HG03095 (cell line): Measurements from ENCODE around the gene C14orf132.
"Not testable (repeated sequence)": the region's sequence is repeated elsewhere in the genome, so short reads cannot be mapped to it uniquely, and the experiment has no call there.

Experiments
- ATAC-seq: cut with Tn5 transposase; IDR thresholded peaks from one replicate; pipeline ENCODE4 v1.9.1; 2021; ENCODE audit warnings: moderate library complexity; ENCODE audit not compliant: unreplicated experiment

Gene C14orf132

GRCh38 chr14:96058576-96059200 lies 19.5 kb downstream of the C14orf132 start:
- no peak for ATAC-seq

DNA sequence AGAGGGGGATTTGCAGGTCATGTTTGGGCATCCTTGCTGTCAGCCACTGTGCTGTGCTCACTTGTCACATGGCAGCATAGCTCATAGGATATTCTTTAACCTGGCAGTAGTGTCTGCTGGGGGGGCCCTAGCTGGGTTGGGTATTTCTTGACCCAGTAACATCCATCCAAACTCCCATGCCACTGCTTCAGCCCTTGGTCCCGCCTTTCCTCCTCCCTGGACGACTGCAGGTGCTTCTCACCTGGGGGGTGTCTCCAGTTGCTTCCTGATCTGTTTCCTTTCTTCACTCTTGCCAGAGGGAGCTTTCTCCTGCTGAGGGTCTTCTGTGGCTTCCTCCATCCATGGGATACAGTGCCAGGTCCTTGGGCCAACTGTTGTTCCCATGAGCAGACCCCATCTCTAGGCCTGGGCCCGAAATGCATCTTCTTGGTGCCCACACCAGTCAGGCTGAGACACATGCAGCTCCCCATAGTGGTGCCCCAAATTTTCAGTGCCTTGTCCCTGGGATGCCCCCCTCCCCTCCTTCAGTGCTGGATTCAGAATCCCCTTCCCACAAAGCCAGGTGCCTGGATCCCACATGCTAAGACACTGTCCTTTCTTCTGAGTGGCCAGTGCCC lies 20.5 kb downstream of the C14orf132 start:
- no peak for ATAC-seq

- ATAC-seq = no peak
Observed at GRCh38 chr14:96060186-96060933, 21.2 kb downstream of the C14orf132 start.

GRCh38 chr14:96062010-96062409 lies 22.8 kb downstream of the C14orf132 start:
- ATAC-seq = no peak

GRCh38 chr14:96062506-96062905 lies 23.3 kb downstream of the C14orf132 start:
- ATAC-seq = no peak

- ATAC-seq = no peak
Observed at GRCh38 chr14:96064866-96065265, 25.7 kb downstream of the C14orf132 start.

GRCh38 chr14:96065661-96066459 lies 26.7 kb downstream of the C14orf132 start:
- no peak for ATAC-seq

DNA sequence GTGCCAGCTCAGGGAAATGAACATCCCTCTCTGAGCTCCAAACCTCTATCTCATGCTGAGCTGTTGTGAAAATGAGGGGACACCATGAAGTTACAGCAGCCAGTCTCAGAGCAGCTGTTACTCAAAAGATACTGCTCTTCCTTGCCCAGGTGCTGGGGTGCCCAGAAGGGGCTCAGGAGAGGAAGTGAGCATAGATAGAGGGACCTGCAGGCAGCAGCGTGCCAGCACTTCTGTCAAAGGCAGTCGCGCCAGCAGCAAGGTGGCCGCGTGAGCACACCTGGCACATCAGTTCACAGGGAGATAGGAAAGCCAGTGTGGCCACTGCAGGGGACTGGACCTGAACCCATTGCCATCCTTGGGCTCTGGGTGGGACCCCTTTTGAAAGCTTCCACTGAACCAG lies 27.8 kb downstream of the C14orf132 start:
- ATAC-seq = no peak

DNA sequence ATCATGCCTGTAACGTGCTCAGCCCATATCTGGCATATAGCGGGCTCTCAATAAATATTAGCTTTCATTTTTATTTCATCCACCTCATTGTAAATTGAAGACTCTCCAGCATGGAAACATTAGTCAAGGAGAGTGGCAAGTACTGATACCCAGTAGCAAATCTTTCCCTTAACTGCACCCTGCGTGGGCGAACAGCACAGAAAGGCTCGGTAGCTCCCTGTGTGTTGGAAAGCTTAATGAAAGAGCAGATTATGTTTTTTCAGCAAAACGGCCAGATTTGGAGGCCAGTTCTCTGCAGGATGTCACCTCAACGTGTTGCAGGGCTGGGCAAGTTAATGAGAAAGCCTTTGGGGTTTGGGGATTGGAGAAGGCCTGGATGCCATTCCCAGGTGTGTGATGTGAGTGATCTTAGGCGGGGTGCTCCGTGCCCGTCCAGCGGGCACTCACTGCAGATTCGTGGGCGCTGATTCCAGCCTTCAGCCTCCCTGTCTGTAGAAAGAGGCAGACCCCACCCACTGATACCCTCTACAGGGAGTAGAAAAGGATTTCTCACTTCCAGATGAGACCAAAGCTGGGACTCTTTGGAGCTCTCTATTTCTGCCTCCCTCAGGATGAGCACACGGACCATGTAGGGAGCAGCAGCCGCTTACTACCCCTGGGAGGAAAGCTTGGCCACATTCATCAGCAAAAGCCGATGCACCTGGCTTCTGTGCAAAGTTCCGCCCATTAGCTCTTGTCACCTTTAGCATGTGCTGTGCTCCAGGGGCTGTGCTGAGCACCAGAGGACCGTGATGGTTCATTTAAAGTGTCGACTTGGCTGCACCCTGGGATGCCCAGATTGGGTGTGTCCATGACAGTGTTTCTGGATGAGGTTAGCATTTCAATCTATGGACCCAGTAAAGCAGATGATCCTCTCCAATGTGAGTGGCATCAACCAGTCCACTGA lies 29.1 kb downstream of the C14orf132 start:
- no peak for ATAC-seq

DNA sequence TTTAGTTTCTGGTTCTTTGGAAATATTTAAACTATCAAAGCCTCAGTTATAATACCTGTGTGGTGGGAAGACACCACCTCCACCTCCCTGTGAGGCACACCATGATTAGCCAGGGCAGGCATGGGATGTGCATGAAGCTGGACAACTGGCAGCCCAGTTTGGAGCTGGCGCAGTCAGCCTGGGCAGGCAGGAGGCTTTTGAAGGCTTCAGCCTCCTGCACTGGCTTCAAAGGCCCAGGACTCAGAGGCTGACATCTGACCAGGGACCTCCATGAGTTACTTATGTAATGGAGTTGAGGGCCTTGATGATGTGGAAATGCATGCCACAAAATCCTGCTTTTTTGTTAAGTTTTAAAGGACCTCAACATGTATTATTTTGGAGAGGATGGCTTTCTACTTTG lies 30.3 kb downstream of the C14orf132 start:
- no peak for ATAC-seq

DNA sequence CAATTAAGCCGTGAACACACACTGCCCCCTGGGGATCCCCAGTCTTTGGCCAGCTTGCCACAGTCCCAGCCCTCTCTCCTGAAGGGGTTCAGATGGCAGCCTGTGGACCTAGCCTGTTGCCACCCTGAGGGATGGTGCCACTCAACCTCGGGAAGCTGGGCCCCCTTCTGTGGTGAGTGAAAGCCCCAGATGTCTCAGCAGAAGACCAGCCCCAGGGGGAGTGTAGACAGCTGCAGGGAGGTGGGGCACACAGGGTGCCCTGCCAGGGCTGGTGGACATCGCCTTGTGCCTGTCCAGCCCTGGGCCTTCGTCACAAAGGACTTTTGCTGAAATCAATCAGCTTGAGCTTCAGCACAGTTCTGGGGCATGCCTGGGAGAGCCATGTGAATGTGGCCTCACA lies 32.4 kb downstream of the C14orf132 start:
- ATAC-seq = no peak

DNA sequence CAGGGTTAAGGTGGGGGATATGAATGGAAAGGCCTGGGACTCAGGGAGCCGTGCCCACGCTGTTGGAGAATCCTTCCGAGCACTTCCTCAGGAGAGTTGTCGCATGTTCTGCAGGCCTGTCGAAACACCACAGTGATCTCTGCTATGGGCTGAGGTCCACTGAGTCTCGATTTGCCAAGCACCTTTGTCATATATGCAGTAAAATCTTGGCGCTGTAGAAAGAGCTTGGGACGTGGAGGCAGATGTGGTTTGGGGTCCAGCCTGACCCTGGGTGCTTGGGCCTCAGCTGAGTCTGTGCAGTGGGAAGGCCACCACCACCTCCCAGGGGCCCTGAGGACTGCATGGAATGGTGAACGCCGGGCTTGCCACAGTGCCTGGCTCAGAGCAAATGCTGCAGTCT lies 32.9 kb downstream of the C14orf132 start:
- ATAC-seq = no peak

- no peak for ATAC-seq
Observed at GRCh38 chr14:96072746-96073145, 33.6 kb downstream of the C14orf132 start.

DNA sequence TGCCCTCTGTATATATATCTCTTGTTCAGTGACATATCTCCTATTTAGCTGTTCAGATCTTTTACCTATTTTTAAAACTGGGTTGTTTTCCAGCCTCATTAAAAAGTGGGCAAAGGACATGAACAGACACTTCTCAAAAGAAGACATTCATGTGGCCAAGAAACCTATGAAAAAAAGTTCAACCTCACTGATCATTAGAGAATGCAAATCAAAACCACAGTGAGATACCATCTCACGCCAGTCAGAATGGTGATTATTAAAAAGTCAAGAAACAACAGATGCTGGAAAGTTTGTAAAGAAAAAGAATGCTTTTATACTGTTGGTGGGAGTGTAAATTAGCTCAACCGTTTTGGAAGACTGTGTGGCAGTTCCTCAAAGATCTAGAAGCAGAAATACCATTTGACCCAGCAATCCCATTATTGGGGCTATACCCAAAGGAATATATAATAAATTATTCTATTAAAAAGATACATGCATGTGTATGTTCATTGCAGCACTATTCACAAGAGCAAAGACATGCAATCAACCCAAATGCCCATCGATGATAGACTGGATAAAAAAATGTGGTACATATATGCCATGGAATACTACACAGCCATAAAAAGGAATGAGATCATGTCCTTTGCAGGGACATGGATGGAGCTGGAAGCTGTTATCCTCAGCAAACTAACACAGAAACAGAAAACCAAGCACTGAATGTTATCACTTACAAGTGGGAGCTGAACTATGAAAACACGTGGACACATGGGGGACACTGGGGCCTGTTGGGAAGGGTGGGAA lies 34.3 kb downstream of the C14orf132 start:
- ATAC-seq = not testable (repeated sequence)

DNA sequence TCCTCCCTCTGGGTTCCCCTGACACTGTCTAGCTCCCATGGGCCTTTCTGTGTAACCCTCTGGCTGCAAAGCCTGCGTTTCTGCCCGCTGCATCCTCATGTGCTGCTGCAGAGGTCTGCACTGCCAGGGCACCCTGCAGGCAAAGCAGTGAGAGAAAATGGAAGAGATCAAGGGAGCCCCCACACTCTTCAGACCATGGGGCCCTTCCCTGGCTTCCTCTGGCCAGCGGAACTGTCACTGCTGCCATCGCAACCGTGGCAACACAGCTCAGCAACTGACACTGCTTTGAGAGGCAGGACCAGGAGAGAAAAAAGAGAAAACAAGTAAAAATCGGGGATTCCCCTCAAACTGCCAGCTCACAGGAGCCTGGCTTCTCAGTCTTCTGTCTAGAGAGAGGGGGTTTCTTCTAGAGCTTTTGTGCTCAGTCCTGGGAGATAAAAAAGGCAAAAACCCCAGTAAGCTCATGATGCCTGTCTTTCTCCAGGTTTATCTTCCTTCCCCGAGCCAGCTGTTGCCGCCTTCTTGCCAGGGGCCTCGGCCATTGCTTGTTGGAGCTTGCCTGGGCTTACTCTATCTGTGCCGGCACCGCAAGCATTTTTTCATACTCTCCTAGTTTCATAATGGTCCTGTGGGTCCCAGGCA lies 38.9 kb downstream of the C14orf132 start:
- no peak for ATAC-seq

GRCh38 chr14:96078625-96079016 lies 39.5 kb downstream of the C14orf132 start:
- no peak for ATAC-seq

DNA sequence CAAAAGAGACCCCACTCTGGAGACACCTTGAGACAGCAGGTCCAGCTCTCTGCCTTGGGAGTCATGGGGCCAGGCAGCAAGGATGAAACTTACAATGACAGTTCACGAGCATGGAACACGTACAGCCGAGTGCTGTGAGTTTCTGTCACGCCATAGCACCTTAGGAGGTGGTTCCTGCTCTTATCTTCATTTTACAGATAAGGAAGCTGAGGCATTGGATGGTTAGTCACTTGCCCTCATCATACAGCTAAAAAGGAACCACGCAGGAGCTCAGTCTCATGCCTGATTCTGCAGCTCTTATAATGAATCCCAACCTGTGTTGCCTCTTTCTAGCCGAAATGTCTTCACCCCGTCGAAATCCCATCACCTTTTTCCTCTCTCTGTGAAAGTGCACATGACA lies 39.9 kb downstream of the C14orf132 start:
- no peak for ATAC-seq

- no peak for ATAC-seq
Observed at GRCh38 chr14:96080571-96080970, 41.4 kb downstream of the C14orf132 start.

- no peak for ATAC-seq
Observed at GRCh38 chr14:96081224-96081623, 42.1 kb downstream of the C14orf132 start.
